IMR-90 (cell line): ENCODE measurements around the gene KCNJ16.

Source experiments
- CEBPB ChIP-seq: IDR thresholded peaks from 2 replicates; pipeline ENCODE4 v1.6.1; 2012; ENCODE audit warnings: low read depth, low read length, improper control_type of control experiment
- CTCF ChIP-seq: conservative IDR thresholded peaks from 2 replicates; pipeline ENCODE4 v1.5.1; 2012; ENCODE audit warnings: mild to moderate bottlenecking, low read depth, low read length, improper control_type of control experiment
- MXI1 ChIP-seq: IDR thresholded peaks from 2 replicates; pipeline ENCODE4 v1.6.1; 2012; ENCODE audit warnings: low read depth, mild to moderate bottlenecking, low read length, moderate library complexity, borderline replicate concordance
- RCOR1 ChIP-seq: IDR thresholded peaks from 2 replicates; pipeline ENCODE4 v1.6.1; 2012; ENCODE audit warnings: mild to moderate bottlenecking, low read length, improper control_type of control experiment; ENCODE audit not compliant: insufficient replicate concordance

- TF ChIP-seq CTCF = no peak
- no peak for TF ChIP-seq RCOR1
- TF ChIP-seq MXI1 = no peak
- TF ChIP-seq CEBPB = no peak
Observed at GRCh38 chr17:70098030-70098429, 23.0 kb downstream of the KCNJ16 start.
